HUES6 (cell line): ENCODE measurements around the gene NEDD9.

Experiments used
- H3K27ac ChIP-seq: 2 replicates; pipeline ENCODE4 v1.7.0; 2013; ENCODE audit warnings: low read depth, mild to moderate bottlenecking, low read length, inconsistent platforms
- H3K27me3 ChIP-seq: 2 replicates; pipeline ENCODE4 v1.6.1; 2013; ENCODE audit warnings: low read length; ENCODE audit not compliant: control insufficient read depth, insufficient read depth
- H3K36me3 ChIP-seq: 2 replicates; pipeline ENCODE4 v1.6.1; 2013; ENCODE audit warnings: low read length; ENCODE audit not compliant: control insufficient read depth, insufficient read depth
- H3K4me1 ChIP-seq: 2 replicates; pipeline ENCODE4 v1.6.1; 2013; ENCODE audit warnings: low read length; ENCODE audit not compliant: control insufficient read depth, insufficient read depth
- H3K4me3 ChIP-seq: 2 replicates; pipeline ENCODE4 v1.5.1; 2013; ENCODE audit warnings: low read depth, low read length
- H3K9ac ChIP-seq: one replicate; pipeline ENCODE4 v1.6.1; 2013; ENCODE audit warnings: mild to moderate bottlenecking, low read length
- H3K9me3 ChIP-seq: 2 replicates; pipeline ENCODE4 v1.6.1; 2013; ENCODE audit warnings: low read depth, low read length; ENCODE audit not compliant: control insufficient read depth, insufficient read depth

Gene NEDD9

DNA sequence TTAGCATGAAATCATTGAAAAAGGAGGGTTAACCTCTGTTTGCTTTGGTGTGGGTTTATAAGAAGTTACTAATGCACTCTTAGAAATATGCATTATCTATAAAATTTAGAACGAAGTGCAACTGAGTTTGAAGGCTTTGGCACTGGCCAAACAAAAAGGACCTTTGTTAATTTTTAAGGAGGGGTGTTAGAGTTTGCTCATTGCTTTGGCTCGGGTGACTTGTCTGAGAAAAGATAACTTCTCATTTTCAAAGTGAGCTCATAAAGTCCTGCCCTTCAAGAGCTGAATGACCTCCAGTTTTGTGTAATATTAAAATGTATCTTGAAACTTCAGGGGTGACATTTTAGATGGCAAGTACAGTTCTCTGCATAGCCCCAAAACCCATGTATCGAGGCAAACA lies 25.9 kb downstream of the NEDD9 start:
- H3K27me3 ChIP-seq, result no peaks in the 10 kb centered on the region
- no peak overlapping the region for H3K27ac ChIP-seq
- no peak overlapping the region for H3K4me3 ChIP-seq
- no peaks in the 10 kb centered on the region for H3K36me3 ChIP-seq
- no peak overlapping the region for H3K9ac ChIP-seq
- peaks cover 41% of the 10 kb centered on the region for H3K4me1 ChIP-seq
- H3K9me3 ChIP-seq, result no peaks in the 10 kb centered on the region

DNA sequence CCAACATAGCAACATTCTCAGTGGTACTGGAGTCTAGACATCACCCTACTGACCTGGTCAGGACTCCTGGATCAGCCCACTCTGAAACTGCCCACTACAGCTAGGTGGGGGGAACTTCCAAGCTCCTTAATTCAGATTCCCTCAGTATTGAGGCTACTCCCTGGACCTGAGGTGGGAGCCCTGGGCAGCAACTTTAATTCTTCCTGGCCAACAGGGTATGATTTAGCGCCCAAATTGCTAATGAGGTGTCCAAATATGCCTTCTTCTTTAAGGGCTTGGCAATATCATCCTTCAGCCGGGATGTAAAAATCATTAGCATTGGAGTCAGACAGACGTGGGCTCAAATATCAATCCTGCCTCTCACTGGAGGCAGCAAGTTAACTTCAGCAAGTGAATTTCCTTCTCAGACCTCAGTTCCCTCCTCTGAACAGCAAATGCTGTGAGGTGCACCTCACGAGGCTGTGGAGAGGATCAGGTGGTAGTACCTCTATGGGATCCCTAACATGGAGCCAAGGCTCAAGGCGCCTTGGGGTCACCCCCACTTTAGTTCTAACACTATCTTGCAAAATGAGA lies 27.6 kb downstream of the NEDD9 start:
- no peaks in the 10 kb centered on the region for H3K9me3 ChIP-seq
- no peak overlapping the region for H3K9ac ChIP-seq
- no peaks in the 10 kb centered on the region for H3K36me3 ChIP-seq
- no peak overlapping the region for H3K27ac ChIP-seq
- H3K4me1 ChIP-seq, result peaks cover 26% of the 10 kb centered on the region
- H3K4me3 ChIP-seq, result no peak overlapping the region
- H3K27me3 ChIP-seq, result no peaks in the 10 kb centered on the region

DNA sequence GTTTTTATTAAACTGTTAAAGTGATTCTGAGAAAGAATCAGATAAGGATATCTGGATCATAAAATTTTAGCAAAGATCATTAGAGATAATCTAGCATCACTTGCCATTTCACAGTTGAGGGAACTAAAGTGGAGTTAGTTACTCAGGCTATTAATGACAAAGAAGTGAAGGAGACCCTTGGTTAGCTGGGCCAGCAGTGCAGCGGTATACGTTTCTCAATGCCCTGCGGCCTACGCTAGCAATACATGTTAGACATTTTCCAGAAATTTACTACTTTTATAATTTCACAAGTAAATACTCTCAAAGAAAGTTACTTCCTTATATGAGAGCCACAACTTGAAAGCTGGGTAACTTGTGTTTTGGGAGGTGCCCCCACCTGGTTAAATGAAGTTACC lies 28.5 kb downstream of the NEDD9 start:
- H3K9me3 ChIP-seq, result no peaks in the 10 kb centered on the region
- H3K9ac ChIP-seq, result no peak overlapping the region
- H3K27ac ChIP-seq, result no peak overlapping the region
- peaks cover 18% of the 10 kb centered on the region for H3K4me1 ChIP-seq
- H3K4me3 ChIP-seq, result no peak overlapping the region
- no peaks in the 10 kb centered on the region for H3K27me3 ChIP-seq
- H3K36me3 ChIP-seq, result no peaks in the 10 kb centered on the region

DNA sequence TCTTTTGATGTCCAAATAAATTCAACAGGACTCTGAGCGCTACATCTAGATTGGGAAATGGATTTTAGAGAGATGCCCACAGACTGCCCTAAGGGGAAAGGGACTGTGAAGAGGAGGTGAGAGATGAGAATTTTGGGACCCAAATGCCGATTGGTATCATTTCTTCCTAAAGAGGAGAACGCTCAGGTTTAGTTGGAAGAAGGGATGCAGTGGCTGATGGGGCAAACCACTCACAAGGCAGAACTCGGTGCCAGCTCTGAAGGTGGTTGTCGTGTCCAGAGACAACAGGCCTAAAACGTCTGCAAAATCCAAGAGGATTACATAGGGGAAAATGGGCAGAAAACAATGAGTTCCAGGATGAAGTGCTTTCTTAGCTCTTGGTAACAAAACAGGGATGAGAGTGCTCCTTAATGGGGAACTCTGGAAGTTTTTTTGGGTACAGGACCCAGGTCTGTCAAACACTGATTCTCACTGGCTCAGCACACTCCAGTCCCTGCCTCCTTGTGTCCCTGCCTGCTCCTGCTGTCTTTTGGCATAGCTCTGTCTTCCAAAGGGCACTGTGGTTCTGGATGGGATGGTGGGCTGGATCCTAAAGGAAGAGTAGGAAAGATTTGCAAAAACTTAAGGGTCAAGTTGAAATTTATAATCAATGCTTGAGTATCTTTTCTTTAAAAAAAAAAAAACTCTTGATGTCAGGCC lies 29.0 kb downstream of the NEDD9 start:
- H3K4me3 ChIP-seq, result no peak overlapping the region
- no peaks in the 10 kb centered on the region for H3K9me3 ChIP-seq
- no peaks in the 10 kb centered on the region for H3K36me3 ChIP-seq
- H3K9ac ChIP-seq, result no peak overlapping the region
- no peak overlapping the region for H3K27ac ChIP-seq
- H3K4me1 ChIP-seq, result peaks cover 18% of the 10 kb centered on the region
- no peaks in the 10 kb centered on the region for H3K27me3 ChIP-seq

DNA sequence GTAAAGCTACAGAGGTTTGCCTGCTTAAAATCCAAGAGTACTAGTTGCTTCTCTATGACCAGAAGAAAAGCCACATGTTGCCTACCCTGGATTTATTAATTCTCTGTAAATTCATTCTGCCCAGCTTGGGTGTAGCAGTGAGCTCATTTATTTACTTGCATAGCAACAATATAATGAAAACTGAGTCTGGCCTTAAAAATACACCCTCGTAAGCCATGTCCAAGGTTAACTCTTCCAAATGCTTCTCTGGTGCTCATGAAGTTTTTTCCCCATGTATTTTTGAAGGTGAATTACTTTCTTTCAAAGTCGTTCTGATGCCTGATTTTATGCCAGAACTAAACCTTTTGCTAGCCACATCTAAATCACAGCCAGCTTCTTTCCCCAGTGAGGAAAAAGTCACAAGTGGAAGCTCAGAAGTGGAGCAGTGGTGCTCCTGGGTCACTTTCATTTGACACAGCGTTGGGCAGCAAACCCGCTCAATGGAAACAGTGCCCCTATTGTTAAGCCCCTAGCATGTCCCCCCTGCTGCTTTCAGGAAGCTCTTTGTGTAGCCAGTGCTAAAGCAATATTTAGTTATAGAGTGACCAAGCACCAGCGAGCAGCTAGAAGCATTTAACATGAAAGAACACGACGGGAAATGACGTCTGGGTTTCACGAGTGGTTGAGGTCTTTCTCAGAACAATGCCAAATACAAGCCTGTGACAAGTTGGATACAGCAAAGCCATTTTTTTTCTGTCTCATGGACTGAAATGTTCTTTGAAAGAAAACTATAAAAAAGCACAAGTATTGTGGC lies 29.8 kb downstream of the NEDD9 start:
- Histone ChIP-seq H3K4me1 (peaks cover 19% of the 10 kb centered on the region), H3K4me3 (no peak overlapping the region), H3K9ac (no peak overlapping the region), H3K9me3 (no peaks in the 10 kb centered on the region), H3K36me3 (no peaks in the 10 kb centered on the region), H3K27me3 (no peaks in the 10 kb centered on the region), H3K27ac (no peak overlapping the region)

DNA sequence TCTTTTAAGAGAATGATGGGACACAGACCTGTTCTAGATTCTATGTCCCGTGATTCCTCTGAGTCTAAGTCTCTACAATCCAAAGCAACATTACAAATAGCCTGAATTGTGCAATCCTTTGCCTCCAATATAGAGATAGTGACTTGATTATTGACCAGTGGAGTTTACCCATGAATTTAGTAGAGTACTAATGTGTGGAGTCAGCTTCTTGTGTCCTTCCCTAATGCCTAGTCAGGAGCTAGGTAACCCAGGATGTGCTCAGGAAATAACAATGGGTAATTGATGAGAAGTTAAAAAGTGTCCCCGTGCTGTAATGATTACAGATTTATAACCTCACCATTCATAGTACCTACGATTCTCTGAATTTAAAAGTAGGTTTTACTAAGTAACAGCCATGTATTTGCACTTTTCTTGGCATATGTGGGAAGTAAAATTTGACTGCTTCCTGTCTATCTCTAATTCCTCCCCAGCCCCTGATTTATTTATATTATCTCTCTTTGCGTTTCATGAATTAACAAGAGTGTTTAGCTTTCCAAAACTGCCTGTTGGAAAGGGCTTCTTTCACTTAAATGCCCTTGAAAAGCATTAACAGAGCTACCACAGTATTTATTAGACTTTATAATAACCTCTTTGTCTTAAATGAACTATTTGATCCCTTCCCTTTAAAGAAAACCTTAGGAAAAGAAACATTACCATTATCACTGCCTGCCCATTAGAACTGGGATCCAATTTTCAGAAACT lies 30.5 kb downstream of the NEDD9 start:
- Histone ChIP-seq H3K36me3 (no peaks in the 10 kb centered on the region), H3K4me1 (peaks cover 26% of the 10 kb centered on the region), H3K9me3 (no peaks in the 10 kb centered on the region), H3K27me3 (no peaks in the 10 kb centered on the region), H3K9ac (no peak overlapping the region), H3K27ac (no peak overlapping the region), H3K4me3 (no peak overlapping the region)

DNA sequence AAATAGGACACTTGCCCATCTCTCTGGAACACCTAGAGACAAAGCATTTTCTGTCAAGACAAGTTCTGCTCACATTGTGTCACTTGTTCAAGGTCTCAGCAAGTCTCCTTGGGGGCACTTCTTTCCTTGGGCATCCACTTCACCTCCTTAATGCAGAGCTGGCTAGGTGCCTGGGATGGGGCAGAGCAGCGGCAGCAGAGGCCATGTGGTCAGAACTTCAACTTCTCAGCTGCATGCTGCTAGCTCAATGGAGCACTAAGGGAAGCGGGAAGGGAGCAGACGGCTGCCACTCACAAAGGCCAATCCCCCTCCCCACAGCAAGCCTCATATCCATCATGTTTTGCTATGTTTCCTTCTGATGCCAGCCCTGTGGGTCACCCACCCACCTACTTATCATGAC lies 31.5 kb downstream of the NEDD9 start:
- peaks cover 35% of the 10 kb centered on the region for H3K4me1 ChIP-seq
- H3K27me3 ChIP-seq, result no peaks in the 10 kb centered on the region
- H3K9me3 ChIP-seq, result no peaks in the 10 kb centered on the region
- H3K9ac ChIP-seq, result no peak overlapping the region
- H3K4me3 ChIP-seq, result no peak overlapping the region
- no peak overlapping the region for H3K27ac ChIP-seq
- no peaks in the 10 kb centered on the region for H3K36me3 ChIP-seq

DNA sequence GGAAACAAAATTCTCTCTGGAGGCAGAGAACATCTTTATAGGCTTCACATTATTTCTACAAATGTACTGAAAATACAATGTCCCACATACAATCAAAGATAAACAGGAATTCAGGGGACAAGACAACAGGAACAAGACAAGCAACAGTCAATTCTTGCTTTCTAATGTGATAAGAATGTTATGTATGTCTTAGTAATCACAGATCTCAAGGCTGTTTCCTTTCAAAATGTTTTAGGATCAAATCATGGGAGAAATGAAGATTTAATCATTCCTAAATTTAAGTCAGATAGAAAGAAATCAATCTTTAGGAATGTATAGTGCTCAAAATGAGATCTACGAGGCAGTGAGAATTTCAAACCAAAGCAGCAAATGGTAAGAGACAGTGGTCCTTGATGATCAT lies 32.1 kb downstream of the NEDD9 start:
- Histone ChIP-seq H3K4me1 (peaks cover 35% of the 10 kb centered on the region), H3K27ac (no peak overlapping the region), H3K27me3 (no peaks in the 10 kb centered on the region)

DNA sequence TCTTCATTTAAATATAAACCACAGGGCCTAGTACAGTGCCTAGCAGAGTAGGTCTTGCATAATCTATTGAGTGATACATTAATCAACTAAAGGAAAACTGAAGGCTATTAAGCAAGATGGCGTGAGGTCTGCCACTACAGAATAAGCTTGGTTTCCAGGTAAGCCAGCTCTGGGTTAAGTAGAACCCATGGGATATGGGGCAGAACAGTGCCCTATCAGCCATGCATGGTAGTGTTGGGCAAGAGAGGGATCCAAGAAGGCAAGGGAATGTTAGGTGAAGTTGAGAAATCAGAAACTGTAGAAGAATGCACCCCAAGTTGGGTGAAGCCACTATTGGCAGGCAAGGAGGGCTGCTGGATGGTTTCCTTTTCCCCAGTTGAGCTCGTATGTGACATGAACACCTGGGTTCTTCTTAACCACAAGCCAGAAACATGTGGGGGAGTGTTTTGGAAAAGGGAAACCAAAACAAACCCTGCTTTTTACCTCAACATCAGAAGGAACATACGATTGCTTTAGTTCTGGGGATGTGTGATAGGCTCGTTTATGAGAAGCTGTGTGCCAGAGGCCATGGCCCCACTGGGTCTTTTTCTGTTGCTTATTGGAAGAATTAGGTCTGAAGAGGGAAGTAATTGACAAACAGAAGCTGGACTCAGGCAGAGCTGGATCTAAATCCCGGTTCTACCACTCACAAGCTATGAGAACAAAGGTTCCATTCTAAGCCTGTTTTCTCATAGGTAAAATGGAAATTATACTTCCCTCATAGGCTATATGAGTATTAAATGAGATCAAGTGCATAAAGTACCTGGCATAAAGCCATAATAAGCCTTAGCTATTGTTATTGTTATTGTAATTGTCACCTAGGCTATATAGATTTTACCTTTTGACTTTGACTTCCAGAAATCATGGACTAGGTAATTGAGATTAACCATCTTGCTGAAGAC lies 33.5 kb downstream of the NEDD9 start:
- Histone ChIP-seq H3K27ac (no peak overlapping the region), H3K4me3 (no peak overlapping the region), H3K36me3 (no peaks in the 10 kb centered on the region), H3K9me3 (no peaks in the 10 kb centered on the region), H3K4me1 (peaks cover 47% of the 10 kb centered on the region), H3K27me3 (no peaks in the 10 kb centered on the region), H3K9ac (no peak overlapping the region)

More for the DNA sequence above, 32.1 kb downstream of the NEDD9 start:
- Histone ChIP-seq H3K4me3 (no peak overlapping the region), H3K9me3 (no peaks in the 10 kb centered on the region), H3K36me3 (no peaks in the 10 kb centered on the region), H3K9ac (no peak overlapping the region)

DNA sequence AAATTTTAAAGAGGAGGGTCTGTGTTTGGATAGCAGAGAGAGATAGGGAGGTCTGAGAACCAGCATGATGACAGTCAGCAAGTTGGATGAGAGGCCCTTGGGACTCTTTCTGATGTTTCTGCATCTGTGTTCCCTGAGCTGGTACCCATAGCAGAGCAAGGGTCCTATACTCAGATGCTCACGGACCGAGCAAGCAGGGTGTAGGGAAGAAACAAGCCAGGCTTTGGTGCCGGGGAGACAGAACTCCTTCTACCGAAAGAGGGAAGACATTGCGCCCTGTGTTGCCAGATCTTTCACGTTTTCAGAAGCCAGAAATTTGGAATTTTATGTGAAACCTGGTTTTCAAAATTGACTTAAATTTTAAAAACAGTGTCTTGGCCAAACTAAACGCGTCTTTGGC lies 34.6 kb downstream of the NEDD9 start:
- Histone ChIP-seq H3K9me3 (peaks cover 3% of the 10 kb centered on the region; the same call in 1 of the 2 replicates), H3K27me3 (no peaks in the 10 kb centered on the region), H3K27ac (no peak overlapping the region), H3K4me3 (no peak overlapping the region), H3K4me1 (peaks cover 39% of the 10 kb centered on the region), H3K9ac (no peak overlapping the region), H3K36me3 (peaks cover 3% of the 10 kb centered on the region; the same call in 1 of the 2 replicates)
